Stimulated activated CD8-positive, alpha-beta memory T cell treated with anti-CD3 and anti-CD28 coated beads, Interleukin-15, amount 100 ng/mL, for 1 hour (primary cell): ENCODE measurements around the gene FAM241B.

Experiments
- DNase-seq: peaks from one replicate; pipeline ENCODE4 v3.0.0-alpha.2; 2020; ENCODE audit warnings: low read depth

The FAM241B gene

GRCh38 chr10:69629897-69630650, at the start of gene FAM241B:
Gene FAM241B, plus strand, starts transcription at chr10:69630247. Its CDS starts 1,497 bp downstream, at chr10:69631744.
- DNase-seq = peak; percentile 50

DNA sequence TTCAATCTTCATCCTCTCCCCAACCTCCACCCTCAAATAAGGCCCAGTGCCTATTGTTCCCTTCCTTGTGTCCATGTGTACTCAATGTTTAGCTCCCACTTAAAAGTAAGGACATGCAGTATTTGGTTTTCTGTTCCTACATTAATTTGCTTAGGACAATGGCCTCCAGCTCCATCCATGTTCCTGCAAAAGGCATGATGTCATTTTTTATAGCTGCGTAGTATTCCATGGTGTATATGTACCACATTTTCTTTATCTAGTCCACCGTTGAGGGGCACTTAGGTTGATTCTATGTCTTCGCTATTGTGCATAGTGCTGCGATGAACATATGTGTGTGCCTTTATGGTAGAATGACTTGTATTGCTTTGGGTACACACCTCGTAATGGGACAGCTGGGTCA, 49.6 kb upstream of the FAM241B start:
- DNase-seq = no peak

DNA sequence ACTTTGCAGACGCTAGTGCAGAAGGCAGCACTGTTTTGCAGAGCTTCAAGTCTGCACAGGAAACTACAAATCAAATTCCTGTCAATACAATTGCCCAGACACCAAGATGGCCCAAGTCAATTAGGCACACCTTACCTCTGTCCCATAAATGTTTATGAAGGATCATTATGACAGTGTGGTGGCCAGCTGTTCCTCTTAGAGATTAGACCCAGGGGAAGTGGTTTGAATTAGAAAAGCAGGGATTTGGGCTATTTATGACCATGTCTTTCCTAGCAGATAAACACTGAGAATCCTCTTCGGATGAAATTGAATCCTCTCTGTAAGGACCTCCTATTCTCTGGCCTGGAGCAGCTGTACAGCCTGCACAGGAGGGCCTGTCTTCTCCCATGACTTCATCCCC, 46.9 kb upstream of the FAM241B start:
- DNase-seq = no peak

DNA sequence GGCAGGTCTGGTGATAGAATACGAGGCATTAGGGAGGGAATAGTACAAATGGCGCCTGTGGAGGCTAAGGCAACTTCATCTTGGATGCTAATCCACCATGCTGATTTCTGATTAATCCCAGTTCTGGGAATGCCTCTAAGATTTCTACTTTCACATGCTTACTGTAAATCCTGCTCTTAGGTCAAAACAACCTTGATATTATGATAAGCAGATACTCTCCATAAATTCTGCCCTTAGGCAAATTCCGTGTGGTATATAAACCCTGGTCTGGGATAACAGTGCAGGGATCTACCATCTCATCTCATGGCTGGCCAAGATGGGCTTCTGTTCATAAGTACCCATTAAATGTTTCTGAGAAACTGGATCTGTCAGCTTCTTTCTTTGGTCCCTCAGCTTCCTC, 45.4 kb upstream of the FAM241B start:
- DNase-seq = no peak

GRCh38 chr10:69588358-69588757, 41.7 kb upstream of the FAM241B start:
- DNase-seq = no peak

GRCh38 chr10:69600761-69601330, 29.2 kb upstream of the FAM241B start:
- no peak for DNase-seq

- no peak for DNase-seq
Measured at GRCh38 chr10:69609077-69609476, 21.0 kb upstream of the FAM241B start.

DNA sequence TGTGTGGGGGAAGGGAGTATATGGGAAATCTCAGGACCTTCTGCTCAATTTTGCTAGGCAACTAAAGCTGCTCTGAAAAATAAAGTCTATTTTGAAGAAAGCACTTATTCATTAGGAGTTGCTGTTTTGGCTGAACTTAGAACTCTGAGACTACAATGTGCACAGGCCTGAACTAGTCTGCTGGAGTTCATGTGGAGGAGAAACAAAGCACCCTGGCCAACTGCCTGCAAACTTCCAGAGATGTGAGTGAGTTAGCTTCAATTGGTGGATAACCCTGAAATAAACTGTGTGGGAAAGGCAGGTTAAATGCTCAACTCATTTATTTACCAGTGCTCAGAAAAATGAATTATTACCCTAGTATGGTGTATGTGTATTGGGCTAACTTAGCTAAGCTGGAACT, 17.3 kb upstream of the FAM241B start:
- no peak for DNase-seq

DNA sequence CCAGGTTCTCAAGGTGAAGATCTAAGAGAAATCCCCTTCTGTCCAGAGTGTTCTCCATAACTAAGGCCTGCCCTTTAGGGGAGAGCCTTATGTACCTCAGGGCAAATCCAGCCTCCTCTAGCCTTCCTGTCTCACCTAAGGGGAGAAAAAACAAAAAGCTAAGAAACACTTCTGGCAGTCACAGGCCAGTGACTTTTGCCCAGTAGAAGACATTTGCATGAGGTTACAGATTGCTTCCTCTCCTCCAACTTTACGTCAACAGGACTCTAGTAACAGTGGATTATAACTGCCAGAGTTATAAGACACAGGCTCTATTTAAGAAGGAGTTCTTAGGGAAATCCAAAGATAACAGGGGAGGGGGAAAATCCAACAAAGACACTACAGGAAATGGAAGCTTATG, 15.9 kb upstream of the FAM241B start:
- DNase-seq = no peak

DNA sequence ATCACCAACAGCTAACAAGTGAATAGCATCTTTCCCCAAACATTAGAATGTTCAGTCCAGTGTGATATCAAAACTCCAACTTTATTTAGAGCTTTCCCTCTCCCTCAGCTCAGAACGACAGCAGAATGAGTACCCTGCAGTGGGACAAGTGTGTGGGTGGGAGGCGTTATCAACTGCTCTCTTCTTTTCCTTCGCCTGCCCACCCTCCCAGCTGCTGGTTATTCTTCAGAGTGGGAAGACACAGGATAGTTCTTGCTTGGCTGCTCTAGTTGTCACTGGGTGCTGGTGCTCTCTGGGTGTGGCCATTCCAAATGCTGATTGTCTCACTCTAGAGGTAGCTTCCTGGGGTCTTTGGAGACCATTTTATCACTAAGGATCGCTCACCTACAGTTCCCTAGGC, 13.7 kb upstream of the FAM241B start:
- DNase-seq = no peak

DNA sequence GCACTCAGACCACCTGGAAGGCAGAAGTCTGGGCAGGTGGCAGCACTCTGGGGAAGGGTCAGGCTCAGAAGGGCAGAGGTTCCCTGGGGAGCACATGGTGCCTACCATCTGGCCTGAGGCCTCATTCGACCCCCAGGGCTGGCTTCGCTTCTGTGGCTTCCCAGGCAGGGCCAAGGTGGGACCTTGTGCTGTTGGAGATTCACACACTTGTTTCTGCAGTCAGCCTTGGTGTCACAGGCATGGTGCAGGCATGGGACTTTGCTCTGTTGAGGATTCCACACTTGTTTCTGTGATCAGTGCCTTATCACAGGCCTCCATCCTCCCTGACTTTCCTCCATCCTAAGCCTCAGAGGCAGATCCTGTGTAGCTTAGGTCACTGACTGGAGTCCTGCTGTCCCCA, 11.3 kb upstream of the FAM241B start:
- DNase-seq = no peak

GRCh38 chr10:69619626-69620025, 10.4 kb upstream of the FAM241B start:
- DNase-seq = no peak

DNA sequence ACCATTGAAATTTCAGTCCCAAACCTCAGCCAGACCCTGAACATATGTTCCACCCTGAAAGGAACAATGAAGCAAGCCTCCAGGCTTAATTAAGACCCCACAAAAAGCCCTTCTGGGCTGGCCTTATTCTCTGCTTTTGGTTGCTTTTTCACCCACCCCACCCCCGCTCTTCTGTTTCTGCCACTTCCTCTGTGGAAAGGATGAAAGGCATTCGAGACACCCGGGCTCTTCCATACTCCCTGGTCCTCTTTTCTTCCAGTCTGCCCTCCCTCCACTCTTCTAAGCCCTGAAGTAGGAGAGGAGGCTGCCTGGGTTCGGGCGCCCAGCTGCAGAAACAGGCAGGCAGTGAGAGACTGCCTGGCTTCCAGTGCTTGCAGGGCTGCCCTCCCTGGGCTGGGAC, 9.4 kb upstream of the FAM241B start:
- no peak for DNase-seq

GRCh38 chr10:69624245-69624786, 5.7 kb upstream of the FAM241B start:
- no peak for DNase-seq

DNA sequence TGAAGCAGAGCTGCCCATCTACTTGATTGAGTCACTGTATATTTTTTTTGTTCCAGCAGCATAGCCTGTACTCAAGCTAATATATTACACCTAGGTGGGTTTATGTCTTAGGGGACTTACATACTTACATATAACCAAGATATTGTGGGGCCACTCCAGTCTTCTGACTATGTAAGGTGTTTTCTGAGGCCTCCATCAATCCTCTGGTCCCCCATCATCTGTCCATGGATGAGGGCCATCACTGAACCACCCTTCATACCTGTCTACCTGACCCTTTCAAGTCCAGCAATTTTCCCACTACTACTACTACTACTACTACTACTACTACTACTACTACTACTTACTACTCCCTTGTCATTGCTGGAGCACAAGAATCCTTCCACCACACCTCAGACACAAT, 3.2 kb upstream of the FAM241B start:
- DNase-seq = no peak

DNA sequence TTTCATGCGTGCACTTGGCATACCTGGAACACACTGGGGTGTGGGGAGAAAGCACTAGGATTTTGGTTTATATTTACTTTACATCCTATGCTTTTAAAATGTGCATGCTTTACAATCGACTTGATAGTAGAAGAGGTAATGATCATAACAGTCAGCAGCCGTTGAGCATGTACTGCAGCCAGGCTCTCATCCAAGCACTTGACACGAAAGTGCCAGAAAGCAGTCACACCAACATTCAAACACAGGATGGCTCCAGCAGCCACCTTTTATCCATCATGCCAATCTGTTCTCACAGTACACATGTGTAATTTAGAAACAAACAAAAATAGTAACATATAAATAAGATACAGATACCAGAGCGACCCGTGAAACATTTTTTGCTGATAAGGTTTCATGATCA, 1.2 kb upstream of the FAM241B start:
- DNase-seq = no peak

DNA sequence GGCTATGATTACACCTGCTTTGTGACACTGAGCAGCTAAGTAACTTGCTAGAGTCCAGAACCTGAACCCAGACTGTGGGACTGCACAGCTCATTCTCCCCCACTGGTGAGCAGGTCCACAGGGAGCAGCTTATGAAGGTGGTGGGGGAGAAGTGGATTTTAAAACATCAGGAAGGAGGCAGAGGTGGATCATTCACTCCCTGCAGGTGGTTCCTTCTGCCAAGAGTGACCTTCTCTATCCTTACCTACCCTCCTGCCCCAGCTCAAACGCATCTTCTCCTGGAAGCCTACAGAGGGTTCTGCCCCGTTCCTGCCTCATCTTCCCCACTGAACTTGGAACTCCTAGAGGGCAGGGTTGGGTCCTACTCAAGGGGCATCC, 539 bp upstream of the FAM241B start:
- no peak for DNase-seq

DNA sequence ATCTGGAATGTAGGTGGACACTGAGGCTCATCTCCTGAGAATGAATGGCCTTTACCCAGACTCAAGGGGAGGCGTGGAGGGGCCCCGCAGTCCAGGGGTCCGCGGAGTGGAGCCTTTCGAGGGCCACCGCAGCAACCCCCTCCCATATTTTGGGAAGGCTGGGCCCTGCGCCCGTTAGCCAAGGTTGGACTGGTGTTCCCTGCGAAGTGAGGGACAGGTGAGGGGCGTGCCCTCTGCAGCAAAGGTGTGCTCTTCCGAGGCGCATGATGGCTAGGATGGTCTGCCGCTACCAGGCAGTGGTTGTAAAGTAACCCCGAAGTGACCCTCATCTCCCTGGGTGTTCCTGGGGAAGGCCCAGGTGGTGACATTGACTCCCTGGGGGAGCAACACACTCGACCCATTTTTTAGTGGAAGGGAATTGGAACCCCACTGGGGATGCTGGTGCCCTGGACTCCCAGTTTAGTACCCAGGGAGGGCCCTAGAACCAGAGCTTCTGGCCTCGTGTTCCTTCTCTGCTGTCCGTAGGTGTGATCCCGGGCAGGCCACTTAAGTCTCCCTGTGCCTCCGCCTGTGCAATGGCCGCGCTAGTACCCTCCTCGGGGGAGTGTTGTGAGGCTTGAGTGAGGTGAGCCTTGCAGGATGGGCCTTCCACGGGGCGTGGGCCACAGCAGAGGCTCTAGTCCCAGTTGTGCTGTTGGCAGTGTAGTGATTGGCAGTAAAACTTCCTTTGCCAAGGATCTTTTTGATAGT, 779 bp downstream of the FAM241B start:
- DNase-seq = no peak

- no peak for DNase-seq
Measured at GRCh38 chr10:69631566-69631965, 1.5 kb downstream of the FAM241B start.

GRCh38 chr10:69632516-69633199, 2.6 kb downstream of the FAM241B start:
- DNase-seq = no peak

GRCh38 chr10:69633673-69634635, 3.9 kb downstream of the FAM241B start:
- DNase-seq = no peak
